Stromal cell of bone marrow (primary cell): ENCODE measurements around the gene INO80B.
"Not testable (repeated sequence)": the region's sequence is repeated elsewhere in the genome, so short reads cannot be mapped to it uniquely, and the experiment has no call there.

Source experiments
- DNase-seq: peaks from one replicate; pipeline ENCODE4 v3.0.0-alpha.2; 2012; ENCODE audit warnings: low read depth

The INO80B gene

DNA sequence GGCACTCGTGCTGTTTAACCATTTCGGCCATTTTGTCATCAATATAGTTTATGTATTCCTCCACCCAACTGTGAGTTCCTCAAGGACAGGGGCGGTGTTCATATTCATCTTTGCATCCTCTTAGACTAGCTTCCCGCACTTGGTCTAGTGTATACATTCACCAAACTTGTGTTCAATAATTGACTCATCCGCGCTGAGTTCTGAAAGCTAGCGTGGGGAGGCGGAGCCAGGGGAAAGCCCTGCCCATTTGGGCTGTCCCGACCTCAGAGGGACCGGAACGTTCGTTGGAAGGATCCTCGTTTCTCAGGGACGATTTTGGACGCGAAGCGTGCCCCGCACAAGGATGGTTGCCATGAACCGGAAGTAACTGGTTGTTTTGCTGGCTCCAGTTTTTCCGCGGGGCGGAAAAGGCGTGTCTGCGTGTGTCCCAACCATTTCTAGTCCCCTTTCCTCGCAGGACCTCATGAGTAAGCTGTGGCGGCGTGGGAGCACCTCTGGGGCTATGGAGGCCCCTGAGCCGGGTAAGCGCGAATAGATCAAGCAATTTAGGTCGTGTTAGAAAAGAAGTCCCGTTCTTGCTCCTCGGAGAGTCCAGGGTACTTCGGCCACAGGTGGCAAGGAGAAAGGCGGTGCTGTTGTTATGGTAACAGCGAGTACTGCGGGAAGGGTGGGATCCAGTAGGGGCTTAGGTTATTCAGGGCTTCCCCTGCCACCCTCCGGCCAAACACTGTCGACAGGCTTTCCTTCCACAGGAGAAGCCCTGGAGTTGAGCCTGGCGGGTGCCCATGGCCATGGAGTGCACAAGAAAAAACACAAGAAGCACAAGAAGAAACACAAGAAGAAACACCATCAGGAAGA is at the start of gene INO80B:
INO80B (plus strand) TSS at position 434 of the 858 bp plus-strand sequence; CDS start at position 464, 30 bp downstream.
- peak; percentile 96 for DNase-seq

DNA sequence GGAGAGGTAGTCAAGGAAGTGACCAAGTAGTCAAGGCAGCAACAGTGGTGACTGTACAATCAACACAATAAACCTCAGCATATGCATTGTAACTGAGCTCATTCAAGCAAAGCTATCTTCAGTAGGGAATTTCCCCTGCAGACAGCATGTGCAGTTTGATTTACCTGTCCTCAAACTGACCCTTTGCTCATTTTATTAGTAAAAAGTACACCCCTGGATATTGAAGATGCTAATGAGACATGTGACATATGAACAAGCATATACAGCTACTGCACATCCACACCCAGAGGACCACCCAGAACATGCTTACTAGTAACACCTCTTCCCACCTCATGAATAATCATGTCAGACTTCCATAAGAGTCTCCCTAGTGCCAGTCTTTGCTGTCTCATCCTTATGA is 48.9 kb upstream of the INO80B start:
- no peak for DNase-seq

DNA sequence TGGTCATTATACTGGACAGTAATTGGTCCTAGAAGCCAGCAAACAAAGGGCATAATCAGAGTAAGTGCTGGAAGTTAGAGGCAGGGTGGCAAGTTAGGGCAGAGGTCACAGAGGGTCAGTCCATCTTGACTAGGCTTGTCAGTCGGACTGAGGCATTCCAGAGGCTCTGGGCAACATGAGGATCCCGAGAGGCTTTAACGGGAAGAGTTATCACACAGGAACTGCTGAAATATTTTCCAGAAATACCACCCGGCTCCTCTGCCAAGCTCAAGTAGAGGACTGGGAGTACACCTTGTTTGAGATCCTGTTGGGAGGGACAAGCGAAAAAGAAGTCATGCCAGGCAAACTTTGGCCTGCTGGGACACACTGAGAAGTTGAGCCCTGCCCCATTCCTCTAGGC is 47.2 kb upstream of the INO80B start:
- DNase-seq: no peak

DNA sequence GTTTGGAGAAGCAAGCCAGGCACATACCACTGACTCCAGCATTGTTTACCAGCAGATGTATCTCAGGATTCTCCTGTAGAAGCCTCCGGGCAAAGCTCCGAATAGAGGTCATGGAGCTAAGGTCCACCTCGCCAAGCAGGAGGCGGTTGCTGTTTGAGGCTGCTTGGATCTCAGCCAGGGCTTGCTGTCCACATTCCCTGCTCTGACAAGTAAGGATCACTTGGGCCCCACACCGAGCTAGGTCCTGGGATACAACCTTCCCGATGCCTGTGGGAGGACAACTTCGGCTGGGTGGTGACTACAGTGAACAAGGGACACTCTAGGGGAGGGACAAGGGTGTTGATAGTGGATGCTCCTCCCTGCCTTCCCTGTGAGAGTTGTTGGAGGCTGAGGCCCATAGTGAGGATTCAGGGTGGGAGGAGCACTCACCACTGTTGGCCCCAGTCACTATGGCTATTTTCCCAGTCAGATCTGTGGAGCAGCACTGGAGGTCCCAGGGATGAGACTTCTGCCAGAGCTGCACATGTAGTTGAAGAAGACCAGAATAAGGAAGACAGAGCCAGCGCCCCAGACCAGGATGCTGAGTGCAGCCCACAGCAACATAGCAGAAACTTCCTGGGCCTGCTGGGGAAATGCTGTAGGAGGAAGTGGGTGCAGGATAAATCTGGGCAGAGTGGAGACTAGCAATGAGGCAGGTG is 41.7 kb upstream of the INO80B start:
- no peak for DNase-seq

DNA sequence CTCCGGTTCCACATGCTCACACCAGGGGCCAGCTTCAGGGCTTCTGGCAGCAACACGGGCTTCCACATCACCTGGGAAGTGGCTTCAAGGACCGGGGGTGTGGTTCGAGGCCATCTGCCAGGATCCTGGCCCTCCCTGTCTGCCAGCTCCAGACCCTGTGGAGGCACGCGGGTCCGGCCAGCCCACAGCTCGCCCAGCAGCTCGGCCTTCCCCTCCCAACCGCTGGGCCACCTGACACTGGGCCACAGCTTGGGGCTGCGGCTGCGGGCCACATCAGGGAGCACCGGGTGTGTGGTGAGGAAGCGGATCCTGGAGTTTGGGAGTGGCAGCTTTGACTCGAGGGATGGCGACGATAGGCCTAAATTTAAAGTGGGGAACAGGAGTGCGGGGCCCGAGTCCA is 40.4 kb upstream of the INO80B start:
- no peak for DNase-seq

DNA sequence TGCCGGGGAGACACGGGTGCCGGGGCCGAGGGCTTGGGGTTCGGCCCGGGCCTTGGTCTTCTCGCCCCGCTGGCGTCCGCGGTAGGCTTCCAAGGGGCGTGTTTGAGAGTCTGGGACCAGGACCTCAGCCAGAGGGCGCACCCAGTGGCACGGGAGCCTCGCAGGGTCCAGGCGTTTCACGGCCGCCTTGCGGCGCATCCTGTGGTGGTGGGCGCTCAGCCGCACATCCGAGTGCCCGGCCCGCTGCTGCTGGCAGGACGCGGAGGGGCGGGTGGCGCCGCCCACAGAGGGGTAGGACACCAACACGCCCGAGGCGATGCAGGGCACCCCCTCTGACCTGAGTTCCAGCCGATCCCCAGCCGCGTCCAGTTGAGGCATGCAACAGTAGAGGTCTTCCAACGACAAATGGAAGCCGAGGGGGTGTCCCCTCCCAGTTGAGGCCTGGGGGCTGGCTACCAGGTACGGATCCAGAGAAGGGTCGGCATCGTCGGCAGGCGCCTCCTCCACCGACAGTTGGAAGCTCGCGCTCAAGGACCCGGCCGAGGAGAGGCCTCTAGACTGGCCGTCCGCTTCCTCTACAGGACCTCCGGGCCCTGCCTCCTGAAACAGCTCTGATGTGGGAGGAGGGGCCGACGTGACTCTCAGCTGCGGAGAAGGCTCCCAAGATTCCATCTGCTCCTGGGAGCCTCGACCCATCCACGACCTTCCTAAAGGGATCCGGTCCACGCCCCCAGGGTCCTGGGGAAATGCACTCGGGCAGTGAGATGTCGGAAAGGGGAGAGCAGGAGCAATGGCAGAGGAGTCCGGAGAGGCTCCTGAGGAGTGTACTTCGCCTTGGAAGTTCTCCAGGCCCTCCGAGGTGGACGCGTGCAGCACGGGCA is 39.8 kb upstream of the INO80B start:
- no peak for DNase-seq

DNA sequence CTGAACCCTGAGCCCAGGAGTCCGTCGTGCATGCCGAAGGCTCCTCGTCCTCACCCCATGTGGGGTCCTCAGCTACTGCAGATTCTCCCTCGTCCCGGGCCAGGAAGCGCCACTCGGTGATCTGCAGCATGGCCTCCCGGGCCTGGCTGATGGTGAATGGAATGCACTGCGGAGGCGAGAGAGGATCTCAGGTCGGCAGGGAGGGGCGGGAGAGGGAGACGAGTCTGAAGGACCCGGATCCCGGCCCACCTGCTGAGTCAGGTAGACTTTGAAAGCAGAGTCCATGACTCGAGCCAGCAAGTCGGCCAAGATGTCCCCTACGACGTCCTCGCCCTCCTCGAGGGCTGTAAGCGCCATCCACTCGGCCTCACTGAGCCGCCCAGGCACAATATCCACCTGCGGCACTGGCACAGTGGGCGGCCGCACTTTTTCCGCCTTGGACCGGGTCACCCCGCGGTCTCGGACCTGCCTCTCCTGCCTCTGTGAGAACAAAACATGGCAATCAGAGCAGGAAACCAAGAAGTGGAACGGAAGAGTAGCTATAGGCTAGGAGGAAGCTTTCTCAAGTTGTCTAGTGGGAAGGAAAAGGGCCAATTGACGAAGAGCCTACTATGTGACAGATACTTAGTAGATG is 39.0 kb upstream of the INO80B start:
- no peak for DNase-seq

DNA sequence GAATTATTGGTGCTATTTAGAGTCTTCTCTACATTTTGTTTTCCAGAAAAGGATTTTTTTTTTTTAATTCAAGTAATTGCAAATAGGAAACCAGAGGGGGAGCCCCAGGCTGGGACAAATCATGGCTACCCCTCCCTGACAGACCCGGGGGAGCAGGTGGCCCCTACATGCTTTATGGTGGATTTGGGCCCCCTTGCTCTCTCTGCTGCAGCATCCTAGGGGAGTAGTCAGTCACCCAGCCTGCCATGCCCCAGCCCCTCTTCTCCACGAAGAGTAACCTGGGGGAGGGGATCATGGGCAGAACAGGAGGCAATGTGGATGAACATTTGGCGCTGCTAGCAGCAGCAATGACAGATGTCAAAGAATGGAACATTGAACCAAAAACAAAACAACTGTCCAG is 38.1 kb upstream of the INO80B start:
- DNase-seq: no peak

DNA sequence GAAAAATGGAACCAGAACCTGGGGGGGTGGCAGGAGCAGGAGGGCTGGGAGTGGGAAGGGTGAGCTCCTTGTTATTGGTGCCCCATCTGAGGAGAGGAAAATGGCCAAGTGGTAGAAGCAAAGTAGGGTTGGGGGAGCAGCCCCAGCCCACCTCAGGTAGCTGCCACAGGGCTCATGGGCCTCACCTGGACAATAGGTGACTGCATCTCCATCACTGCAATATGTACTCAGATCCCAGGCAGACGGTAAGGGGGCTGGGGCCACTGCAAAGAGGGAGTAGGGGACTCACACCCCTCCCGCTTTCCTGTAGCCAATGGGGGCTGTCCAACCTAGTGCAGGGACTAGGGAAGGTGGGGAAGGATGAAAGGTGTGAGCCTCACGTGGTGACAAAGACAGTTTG is 37.7 kb upstream of the INO80B start:
- no peak for DNase-seq

DNA sequence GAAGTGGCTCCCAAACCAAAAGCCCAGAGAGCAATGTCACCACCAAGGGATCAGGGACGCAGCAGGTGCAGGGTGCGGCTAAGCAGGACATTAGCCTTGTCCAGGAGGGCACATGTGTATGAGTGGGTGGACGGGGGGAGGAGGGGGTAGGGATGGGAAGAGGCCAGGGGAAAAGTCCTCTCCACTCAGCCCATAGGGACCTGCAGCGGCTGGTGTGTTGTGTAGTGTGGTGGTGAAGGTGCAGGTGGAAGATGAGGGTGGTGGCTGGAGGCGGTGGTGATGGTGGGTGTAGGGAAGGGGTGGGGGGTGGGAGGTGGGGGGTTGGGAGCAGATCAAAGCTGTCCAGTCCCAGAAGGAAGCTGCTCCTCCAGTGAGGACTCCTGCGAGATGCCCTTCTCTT is 37.1 kb upstream of the INO80B start:
- DNase-seq: no peak

DNA sequence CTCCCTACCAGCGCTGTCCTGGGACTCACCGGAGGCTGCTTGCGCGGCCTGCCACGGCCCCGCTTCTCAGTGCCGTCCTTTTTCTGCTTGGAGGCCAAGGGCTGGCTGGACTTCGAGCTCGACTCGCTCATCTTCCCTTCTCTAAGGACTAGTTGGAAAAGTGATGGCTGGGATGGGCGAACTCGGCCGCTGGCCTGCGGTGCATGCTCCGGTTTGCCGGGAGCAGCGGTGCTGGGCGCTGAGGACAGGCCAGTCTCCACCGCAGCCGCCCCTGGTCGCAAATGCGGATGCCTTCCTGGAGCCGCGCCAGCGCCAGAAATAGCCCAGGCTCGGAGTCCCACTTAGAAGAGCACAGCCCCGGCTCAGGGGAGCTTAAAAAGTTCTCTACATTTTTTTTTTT is 36.6 kb upstream of the INO80B start:
- no peak for DNase-seq

DNA sequence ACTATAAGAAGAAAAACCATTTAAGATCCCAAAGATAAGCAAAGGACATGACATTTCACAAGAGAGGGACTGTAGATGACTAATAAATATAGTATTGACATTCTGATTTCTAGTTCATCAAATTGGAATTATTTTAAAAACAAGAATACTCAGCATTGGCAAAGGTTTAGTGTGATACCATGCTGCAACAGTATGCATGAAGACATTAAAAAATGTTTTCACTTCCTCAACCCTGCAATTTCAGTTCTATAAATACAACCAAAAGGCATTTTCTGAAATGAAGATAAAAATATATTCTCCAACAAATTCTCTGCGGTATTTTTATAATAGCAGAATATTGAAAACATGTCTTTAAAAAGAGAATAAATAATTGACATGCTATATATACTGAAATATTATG is 35.5 kb upstream of the INO80B start:
- DNase-seq: no peak

DNA sequence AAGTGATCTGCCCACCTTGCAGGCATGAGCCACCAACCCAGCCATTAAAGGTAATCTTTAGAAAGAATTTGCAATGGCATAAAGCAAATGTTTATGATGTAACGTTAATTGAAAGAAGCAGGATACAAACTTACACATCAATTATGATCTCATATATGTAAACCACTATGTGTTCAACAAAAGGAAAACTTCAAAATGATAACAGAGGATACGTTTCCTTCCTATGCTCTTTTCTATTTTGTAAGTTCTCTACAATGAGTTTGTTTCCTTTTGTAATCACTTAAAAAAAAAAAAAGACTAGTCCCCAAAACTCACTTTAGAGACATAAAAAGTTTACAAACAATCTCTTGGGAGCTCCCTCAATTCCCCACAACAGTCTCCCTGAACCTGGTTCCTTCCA is 34.9 kb upstream of the INO80B start:
- no peak for DNase-seq

DNA sequence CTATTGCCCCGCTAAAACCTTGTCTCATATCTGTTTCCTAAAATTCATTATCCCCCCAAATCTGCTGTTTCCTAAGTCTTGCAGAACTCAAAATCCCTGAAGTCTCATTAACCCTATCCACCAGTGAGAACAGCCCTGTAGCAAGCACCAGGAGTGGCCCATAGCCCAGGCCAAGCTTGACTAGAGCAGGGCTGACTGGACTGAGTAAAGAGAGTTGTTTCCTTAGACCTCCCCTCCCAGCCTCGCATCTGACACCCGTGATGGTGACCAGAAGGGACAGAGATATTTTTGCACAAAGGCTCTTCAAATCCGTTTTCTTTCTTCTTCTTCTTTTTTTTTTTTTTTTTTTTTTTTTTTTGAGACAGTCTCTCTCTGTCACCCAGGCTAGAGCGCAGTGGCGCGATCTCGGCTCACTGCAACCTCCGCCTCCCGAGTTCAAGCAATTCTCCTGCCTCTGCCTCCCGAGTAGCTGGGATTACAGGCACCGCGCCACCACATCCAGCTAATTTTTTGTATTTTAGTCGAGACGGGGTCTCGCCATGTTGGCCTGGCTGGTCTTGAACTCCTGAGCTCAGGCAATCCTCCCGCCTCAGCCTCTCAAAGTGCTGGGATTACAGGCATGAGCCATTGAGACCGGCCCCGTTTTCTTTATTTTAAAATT is 34.3 kb upstream of the INO80B start:
- DNase-seq: not testable (repeated sequence)

DNA sequence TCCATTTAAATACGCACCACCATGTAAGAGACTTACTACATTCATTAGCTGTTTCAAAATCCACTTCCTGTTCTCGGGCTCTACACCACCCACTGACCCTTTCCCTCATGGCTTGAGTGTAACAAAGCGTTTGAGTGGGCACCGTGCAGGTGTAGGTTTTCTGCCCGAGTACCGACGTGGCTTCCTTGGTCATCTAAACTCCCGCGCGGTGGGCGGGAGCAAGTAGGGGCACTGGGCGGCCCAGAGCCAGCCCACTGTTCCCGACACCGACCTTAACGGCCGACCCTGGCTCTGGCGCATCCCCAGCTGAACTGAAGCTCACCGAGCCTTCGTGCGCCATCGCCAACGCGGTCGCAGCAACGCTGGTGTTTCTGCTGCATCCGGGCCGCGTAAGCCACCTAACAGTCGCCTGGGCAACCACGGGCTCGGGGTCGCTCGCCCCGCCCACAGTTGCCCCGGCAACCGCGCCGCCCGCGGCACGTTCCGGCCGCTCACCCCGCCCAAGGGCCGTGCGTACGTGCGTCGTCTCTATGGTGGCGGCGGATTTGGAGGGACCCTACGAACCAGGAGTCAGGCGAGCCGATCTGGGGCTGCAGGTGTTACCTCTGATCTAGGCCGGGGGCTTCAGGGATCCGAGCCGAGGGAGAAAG is 33.5 kb upstream of the INO80B start, which contains the start of the genes C2orf81 and WDR54:
C2orf81 (minus strand) TSS at position 399 of the 650 bp plus-strand sequence; CDS start at position 340, 59 bp downstream.
WDR54 (plus strand) TSS at position 510 of the 650 bp plus-strand sequence. CDS start 424 bp downstream, outside the sequence.
- peak; percentile 67 for DNase-seq

DNA sequence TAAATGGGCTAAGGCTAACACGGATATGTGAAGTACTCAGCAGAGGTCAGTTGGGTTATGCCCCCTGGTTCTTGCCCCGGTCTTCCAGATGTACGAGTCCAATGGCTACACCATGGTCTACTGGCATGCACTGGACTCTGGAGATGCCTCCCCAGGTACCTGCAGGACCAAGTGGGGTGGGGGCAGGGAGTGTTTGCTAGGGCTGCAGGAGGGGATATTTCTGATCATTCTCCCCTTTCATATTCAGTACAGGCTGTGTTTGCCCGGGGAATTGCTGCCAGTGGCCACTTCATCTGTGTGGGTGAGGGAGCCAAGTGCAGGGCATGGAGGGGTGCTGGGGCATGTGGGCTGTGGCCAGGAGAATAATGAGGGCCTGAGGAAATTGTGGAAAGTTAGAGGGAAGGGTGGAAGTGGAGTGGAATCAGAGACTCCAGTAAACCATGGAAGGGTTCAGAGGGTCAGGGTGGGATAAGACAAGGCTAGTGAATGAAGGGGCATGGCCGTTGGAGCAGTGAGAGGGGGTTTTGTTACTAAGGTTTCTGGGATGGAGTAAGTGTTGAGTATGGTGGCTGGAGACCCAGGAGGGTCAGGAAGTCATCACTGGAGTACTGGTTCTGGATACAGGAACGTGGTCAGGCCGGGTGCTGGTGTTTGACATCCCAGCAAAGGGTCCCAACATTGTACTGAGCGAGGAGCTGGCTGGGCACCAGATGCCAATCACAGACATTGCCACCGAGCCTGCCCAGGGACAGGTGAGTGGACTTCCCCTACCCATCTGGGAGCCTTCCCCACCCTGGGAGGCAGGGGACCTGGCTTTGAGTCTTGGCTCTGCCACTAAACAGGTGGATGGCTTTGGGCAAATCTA is 31.4 kb upstream of the INO80B start:
- no peak for DNase-seq

DNA sequence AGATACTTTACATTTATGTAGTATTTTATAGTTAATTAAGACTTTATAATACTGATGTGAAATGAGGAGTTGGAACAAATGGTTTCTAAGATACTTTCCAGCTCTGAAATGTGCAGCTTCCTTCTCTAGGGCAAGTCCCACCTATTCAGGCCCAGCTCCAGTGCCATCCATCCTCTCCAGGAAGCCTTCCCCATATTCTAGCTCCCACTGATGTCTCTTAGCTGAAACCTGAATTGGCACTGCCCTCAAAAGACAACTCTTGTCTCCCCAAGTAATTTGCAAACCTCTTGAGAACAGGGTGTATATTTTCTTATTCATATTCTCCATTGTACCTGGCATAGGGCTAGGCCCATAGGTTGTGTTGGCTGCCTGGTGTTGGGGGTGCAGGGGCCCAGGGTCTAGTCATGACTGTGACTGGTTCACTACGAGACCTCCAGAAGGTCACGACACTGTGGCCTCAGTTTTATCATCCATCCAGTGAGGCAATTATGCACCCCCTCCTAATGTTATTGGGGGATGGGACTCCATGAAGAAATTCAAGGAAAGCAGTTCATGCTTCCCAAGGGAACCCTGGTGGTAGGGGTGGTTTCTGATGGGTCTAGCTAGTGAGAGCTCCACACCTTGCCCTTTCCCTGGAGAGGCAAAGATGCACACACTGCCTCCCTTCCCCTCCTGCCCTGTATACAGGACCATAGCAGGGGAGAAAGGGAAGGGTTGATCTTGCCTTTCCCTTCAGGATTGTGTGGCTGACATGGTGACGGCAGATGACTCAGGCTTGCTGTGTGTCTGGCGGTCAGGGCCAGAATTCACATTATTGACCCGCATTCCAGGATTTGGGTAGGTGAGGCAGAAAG is 30.5 kb upstream of the INO80B start:
- no peak for DNase-seq

DNA sequence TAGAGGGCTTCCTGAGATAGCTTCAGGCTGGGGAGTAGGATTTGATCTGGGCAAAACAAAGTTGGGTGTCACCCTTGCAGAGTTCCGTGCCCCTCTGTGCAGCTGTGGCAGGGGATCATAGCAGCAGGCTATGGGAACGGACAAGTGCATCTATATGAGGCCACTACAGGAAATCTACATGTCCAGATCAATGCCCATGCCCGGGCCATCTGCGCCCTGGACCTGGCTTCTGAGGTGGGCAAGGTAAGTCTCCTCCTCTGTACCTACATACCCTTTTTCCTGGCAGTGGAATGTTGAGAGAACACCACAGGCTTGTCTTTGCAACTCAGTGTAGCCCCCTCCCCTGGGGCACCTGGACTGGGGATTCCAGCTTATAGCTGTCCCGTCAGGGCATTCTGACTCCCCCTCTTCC is 29.9 kb upstream of the INO80B start:
- no peak for DNase-seq

DNA sequence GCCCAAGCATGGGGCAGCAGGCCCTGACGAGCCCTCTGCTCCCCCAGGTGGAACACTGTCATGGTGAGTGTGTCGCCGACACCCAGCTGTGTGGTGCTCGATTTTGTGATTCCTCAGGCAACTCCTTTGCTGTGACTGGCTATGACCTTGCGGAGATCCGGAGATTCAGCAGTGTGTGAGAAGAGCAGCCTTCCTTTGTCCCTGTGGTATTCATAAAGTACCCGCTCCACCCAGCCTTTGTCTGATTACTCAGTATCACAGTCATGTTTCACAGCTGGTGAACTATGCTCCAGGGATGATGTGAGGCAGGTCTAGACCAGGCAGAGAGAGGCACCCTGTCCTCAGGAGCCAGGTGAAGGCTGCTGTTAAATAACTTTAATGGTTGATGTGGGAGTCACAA is 29.4 kb upstream of the INO80B start:
- no peak for DNase-seq
